Measurements from ENCODE around the gene TRPV2. TPM values are rescaled to one million over a fixed set of nuclear protein-coding genes. Genes with fewer than 3 reads are reported as not detected.

TRPV2 gene
- total RNA-seq, 2 experiments from 2014 or later: 34.4 to 40.2 TPM

- Mint-ChIP-seq H3K4me1 (peaks cover 26% of the 10 kb centered on the region), H3K4me3 (no peak overlapping the region), H3K27ac (no peak overlapping the region), H3K9me3 (no peaks in the 10 kb centered on the region), H3K27me3 (no peaks in the 10 kb centered on the region), H3K36me3 (peaks cover 15% of the 10 kb centered on the region)
- DNase-seq: no peak
These were observed 8.0 kb downstream of the TRPV2 start for GRCh38 chr17:16423226-16423872.

- H3K27ac Mint-ChIP-seq: no peak overlapping the region
- H3K4me1 Mint-ChIP-seq: peaks cover 8% of the 10 kb centered on the region
- no peak for DNase-seq
- no peaks in the 10 kb centered on the region for H3K9me3 Mint-ChIP-seq
- peaks cover 8% of the 10 kb centered on the region for H3K36me3 Mint-ChIP-seq
- no peak overlapping the region for H3K4me3 Mint-ChIP-seq
- no peaks in the 10 kb centered on the region for H3K27me3 Mint-ChIP-seq
These were observed 9.8 kb downstream of the TRPV2 start for GRCh38 chr17:16425202-16425601.

DNA sequence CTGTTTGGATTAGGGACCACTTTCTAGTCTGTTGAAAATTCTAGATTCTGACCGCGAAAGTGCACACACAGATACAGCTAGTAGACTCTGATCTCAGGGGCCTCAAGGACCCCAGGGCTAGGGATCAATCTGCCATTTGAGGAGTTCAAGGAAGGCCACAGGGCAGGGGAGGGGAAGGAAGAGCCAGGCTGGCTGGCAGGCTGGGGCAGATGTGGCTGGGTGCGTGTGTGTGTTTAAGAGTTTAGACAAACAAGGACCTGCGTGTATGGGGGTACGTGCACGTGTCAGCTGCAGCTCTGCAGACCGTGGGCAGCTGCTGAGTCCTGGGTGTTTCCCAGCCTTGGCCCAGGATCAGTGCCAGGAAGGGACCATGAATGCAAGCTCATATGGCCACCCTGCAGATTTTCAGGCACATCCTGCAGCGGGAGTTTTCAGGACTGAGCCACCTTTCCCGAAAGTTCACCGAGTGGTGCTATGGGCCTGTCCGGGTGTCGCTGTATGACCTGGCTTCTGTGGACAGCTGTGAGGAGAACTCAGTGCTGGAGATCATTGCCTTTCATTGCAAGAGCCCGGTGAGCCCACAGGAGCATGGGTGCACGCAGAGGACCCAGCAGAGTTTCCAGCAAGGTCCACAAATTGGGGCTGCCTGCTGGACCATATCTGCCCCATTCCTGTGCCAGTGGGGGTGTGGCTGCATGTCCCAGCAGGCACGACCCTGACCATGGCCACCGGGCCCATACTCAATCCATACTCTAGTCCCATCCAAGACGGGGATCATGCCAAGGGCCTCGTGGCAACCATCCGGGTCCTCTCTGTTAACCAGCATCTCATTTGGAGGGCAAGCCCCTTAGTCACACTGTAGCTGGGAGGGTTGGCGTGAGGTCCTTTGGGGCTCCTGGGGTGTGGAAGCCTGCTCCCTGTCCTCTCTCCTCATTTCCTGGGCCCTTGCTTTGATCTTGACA, 10.6 kb downstream of the TRPV2 start:
- no peak overlapping the region for H3K27ac Mint-ChIP-seq
- H3K4me3 Mint-ChIP-seq: no peak overlapping the region
- no peaks in the 10 kb centered on the region for H3K9me3 Mint-ChIP-seq
- H3K4me1 Mint-ChIP-seq: no peaks in the 10 kb centered on the region
- no peaks in the 10 kb centered on the region for H3K27me3 Mint-ChIP-seq
- H3K36me3 Mint-ChIP-seq: peaks cover 2% of the 10 kb centered on the region
- DNase-seq: no peak

- Mint-ChIP-seq H3K9me3 (no peaks in the 10 kb centered on the region), H3K4me1 (no peaks in the 10 kb centered on the region), H3K4me3 (no peak overlapping the region), H3K27me3 (no peaks in the 10 kb centered on the region), H3K27ac (no peak overlapping the region), H3K36me3 (peaks cover 2% of the 10 kb centered on the region)
- DNase-seq: no peak
These were observed 11.6 kb downstream of the TRPV2 start for GRCh38 chr17:16427020-16427419.

GRCh38 chr17:16428098-16428882, 12.9 kb downstream of the TRPV2 start:
- H3K27ac Mint-ChIP-seq: peak overlapping the region; percentile 67
- H3K36me3 Mint-ChIP-seq: peaks cover 3% of the 10 kb centered on the region
- no peaks in the 10 kb centered on the region for H3K27me3 Mint-ChIP-seq
- no peak overlapping the region for H3K4me3 Mint-ChIP-seq
- H3K4me1 Mint-ChIP-seq: no peaks in the 10 kb centered on the region
- no peaks in the 10 kb centered on the region for H3K9me3 Mint-ChIP-seq
- DNase-seq: peak; percentile 59

GRCh38 chr17:16429083-16429482, 13.7 kb downstream of the TRPV2 start:
- Mint-ChIP-seq H3K27ac (no peak overlapping the region), H3K9me3 (no peaks in the 10 kb centered on the region), H3K36me3 (peaks cover 3% of the 10 kb centered on the region), H3K4me3 (no peak overlapping the region), H3K4me1 (no peaks in the 10 kb centered on the region), H3K27me3 (no peaks in the 10 kb centered on the region)
- no peak for DNase-seq

DNA sequence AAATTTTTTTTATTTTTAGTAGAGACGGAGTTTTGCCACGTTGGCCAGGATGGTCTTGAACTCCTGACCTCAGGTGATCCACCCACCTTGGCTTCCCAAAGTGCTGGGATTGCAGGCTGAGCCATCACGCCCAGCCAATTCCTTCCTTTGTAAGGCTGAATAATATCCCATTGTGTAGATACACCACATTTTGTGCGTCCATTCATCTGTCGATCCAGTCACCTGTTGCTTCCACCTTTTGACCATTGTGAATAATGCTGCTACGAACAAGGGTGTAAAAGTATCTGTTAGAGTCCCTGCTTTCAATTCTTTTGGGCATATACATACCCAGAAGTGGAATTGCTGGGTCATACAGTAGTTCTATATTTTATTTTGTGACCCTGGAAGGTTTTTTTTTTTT, 15.3 kb downstream of the TRPV2 start:
- Mint-ChIP-seq H3K36me3 (peaks cover 3% of the 10 kb centered on the region), H3K4me3 (no peak overlapping the region), H3K9me3 (no peaks in the 10 kb centered on the region), H3K27ac (no peak overlapping the region), H3K27me3 (no peaks in the 10 kb centered on the region), H3K4me1 (no peaks in the 10 kb centered on the region)
- DNase-seq: no peak

DNA sequence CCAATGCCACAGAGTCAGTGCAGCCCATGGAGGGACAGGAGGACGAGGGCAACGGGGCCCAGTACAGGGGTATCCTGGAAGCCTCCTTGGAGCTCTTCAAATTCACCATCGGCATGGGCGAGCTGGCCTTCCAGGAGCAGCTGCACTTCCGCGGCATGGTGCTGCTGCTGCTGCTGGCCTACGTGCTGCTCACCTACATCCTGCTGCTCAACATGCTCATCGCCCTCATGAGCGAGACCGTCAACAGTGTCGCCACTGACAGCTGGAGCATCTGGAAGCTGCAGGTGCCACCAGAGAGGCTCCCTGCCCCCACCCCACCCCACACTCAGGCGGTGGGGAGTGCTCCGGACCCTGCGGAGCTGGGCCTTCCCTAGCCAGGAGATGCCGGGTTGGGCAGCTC, 16.6 kb downstream of the TRPV2 start:
- DNase-seq: no peak
- Mint-ChIP-seq H3K27ac (no peak overlapping the region), H3K9me3 (no peaks in the 10 kb centered on the region), H3K4me3 (no peak overlapping the region), H3K4me1 (peaks cover 6% of the 10 kb centered on the region), H3K36me3 (peaks cover 3% of the 10 kb centered on the region), H3K27me3 (no peaks in the 10 kb centered on the region)

DNA sequence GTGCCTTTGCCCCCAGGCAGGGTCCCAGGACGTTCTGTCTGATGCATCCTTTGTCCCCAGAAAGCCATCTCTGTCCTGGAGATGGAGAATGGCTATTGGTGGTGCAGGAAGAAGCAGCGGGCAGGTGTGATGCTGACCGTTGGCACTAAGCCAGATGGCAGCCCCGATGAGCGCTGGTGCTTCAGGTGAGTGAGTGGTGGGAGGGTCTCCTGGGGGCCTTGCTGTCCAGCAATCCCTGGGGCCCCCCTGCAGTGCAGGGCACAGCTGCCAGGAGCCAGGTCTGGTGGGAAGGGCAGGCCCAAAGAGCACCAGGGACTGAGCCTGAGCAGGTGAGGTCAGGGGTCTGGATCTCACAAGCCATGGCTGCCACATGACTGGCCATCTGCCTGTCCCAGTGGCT, 18.1 kb downstream of the TRPV2 start:
- Mint-ChIP-seq H3K27me3 (no peaks in the 10 kb centered on the region), H3K27ac (no peak overlapping the region), H3K4me1 (peaks cover 15% of the 10 kb centered on the region), H3K36me3 (peaks cover 3% of the 10 kb centered on the region), H3K9me3 (no peaks in the 10 kb centered on the region), H3K4me3 (no peak overlapping the region)
- DNase-seq: no peak

DNA sequence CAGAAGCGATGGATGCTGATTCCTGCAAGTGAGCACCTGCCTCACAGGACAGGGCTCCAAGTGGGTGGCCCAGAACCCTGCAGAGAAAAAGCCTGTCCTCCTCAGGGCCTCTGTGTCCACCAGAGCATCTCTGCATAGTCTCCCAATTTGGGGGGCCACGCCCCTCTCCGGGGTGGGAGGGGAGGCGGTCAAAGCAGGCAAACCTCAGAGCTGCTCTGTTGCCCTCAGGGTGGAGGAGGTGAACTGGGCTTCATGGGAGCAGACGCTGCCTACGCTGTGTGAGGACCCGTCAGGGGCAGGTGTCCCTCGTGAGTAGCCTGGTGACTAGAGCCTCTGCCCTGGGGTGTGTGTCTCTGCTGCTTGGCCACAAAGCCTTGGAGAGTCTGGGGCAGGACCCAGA, 19.3 kb downstream of the TRPV2 start:
- DNase-seq: no peak
- H3K4me1 Mint-ChIP-seq: peaks cover 17% of the 10 kb centered on the region
- H3K36me3 Mint-ChIP-seq: peaks cover 11% of the 10 kb centered on the region
- no peak overlapping the region for H3K4me3 Mint-ChIP-seq
- H3K27ac Mint-ChIP-seq: no peak overlapping the region
- peaks cover 6% of the 10 kb centered on the region for H3K27me3 Mint-ChIP-seq
- H3K9me3 Mint-ChIP-seq: peaks cover 2% of the 10 kb centered on the region

DNA sequence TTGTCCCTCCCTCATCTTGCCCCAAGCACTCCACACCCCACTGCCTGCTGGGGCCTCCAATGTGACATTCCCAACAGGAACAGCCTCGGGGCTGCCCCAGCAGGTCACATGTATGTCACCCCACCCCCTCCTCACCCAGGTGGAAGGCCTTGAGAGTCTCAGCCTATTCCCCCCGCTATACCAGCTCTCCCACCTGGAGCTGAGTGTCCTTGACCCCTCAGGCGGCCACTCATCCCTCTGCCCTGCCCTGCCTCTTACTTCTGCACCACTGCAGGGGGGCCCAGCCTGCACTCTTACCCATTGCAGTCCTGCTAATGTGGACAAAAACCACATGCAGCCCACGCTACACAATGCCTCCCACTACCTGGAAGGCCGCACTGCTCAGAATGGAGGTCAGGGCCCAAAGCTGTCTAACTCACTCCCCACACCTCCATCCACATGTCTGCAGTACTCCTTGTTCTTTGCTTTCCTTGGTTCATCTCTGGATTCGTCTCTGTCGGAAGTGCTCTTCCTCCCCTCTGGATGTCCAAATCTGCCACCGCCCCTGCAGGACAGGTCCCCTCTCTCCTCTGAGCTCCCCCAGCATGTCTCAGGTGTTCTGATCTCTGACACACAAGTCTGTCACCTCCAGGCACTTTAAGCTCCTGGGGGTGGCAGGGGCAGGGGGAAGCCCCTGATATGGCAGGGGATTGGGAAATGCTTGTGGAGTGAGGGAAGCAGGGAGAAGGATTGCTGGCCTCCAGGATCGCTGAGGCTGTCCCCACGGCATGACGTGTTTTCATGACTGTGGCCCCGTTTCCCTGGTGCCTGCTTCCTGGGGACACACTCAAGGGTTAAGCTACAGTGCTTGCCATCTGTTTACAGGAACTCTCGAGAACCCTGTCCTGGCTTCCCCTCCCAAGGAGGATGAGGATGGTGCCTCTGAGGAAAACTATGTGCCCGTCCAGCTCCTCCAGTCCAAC, 20.8 kb downstream of the TRPV2 start:
- peak overlapping the region; percentile 72 for H3K27ac Mint-ChIP-seq
- peaks cover 27% of the 10 kb centered on the region for H3K36me3 Mint-ChIP-seq
- H3K27me3 Mint-ChIP-seq: peaks cover 15% of the 10 kb centered on the region

GRCh38 chr17:16437083-16437482, 21.7 kb downstream of the TRPV2 start:
- Mint-ChIP-seq H3K4me3 (no peak overlapping the region), H3K27me3 (peaks cover 15% of the 10 kb centered on the region), H3K4me1 (peaks cover 31% of the 10 kb centered on the region), H3K27ac (peak overlapping the region; percentile 58), H3K9me3 (peaks cover 2% of the 10 kb centered on the region), H3K36me3 (peaks cover 36% of the 10 kb centered on the region)
- no peak for DNase-seq

More for the DNA sequence above, 20.8 kb downstream of the TRPV2 start:
- peaks cover 25% of the 10 kb centered on the region for H3K4me1 Mint-ChIP-seq
- DNase-seq: no peak
- H3K4me3 Mint-ChIP-seq: no peak overlapping the region
- peaks cover 2% of the 10 kb centered on the region for H3K9me3 Mint-ChIP-seq

DNA sequence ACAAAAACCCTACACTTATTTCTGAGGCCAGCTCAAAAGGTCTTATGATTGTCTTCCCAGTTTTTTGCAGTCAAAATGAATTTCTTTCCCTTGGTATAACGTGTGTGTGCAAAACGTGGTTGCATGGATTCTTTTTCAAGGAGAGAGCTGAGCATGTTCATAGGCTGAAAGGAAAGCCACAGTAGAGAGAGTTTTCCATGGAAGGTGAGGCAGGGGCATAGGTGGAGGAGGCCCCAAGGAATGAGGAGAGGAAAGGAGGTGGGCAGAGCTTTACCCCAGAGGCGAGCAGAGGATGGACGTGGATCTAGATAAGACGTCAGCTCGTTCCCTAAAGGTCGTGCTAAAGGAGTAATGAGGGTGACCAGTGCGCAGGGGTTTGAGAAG, 22.8 kb downstream of the TRPV2 start:
- peaks cover 42% of the 10 kb centered on the region for H3K4me1 Mint-ChIP-seq
- DNase-seq: no peak
- peak overlapping the region; percentile 99 for H3K4me3 Mint-ChIP-seq
- peaks cover 2% of the 10 kb centered on the region for H3K9me3 Mint-ChIP-seq
- peak overlapping the region; percentile 100 for H3K27ac Mint-ChIP-seq
- peaks cover 45% of the 10 kb centered on the region for H3K36me3 Mint-ChIP-seq
- peaks cover 19% of the 10 kb centered on the region for H3K27me3 Mint-ChIP-seq
